DND-41 (cell line): ENCODE data around the gene RASGRP1.

Source experiments
- EZH2 ChIP-seq: IDR thresholded peaks from 3 replicates; pipeline ENCODE4 v1.6.1; 2012; ENCODE audit warnings: borderline replicate concordance, low read depth, mild to moderate bottlenecking, moderate library complexity, low read length, inconsistent platforms; ENCODE audit not compliant: severe bottlenecking
- TF ChIP-seq, protein P1 (sequence below): IDR thresholded peaks from 2 replicates; pipeline ENCODE4 v1.5.1; 2012; ENCODE audit warnings: borderline replicate concordance, low read length, moderate library complexity, mild to moderate bottlenecking; ENCODE audit not compliant: poor library complexity, severe bottlenecking; ENCODE audit errors: extremely low read depth

DNA sequence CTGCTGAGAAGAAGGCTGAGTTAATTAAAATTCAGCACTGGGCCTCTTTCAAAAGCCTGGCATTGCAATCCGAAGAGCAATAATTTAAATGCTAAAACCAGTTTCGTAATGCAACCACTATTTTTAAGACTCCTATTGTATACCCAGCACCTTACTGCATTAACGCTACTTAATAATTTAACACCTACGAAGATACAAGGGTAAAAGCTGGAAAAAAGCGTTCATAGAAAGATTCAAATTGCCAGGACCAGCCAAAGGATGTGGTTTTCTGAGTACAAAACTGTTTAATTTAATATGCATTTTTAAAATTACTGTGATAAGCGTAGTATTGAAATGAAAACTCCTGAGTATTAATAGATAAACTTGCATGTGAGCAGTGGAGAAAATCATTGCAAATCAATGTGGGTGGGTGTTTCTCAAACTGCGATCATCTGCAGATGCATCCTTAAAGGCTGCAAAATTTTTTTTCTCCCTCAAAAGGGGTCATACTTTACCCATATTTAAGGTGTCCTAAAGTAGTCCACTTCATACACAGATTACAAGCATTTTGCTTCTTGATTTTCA lies 12.9 kb upstream of the RASGRP1 start:
- TF ChIP-seq, protein P1, sequence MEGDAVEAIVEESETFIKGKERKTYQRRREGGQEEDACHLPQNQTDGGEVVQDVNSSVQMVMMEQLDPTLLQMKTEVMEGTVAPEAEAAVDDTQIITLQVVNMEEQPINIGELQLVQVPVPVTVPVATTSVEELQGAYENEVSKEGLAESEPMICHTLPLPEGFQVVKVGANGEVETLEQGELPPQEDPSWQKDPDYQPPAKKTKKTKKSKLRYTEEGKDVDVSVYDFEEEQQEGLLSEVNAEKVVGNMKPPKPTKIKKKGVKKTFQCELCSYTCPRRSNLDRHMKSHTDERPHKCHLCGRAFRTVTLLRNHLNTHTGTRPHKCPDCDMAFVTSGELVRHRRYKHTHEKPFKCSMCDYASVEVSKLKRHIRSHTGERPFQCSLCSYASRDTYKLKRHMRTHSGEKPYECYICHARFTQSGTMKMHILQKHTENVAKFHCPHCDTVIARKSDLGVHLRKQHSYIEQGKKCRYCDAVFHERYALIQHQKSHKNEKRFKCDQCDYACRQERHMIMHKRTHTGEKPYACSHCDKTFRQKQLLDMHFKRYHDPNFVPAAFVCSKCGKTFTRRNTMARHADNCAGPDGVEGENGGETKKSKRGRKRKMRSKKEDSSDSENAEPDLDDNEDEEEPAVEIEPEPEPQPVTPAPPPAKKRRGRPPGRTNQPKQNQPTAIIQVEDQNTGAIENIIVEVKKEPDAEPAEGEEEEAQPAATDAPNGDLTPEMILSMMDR, result no peak
- no peak for TF ChIP-seq EZH2
